Endometrial microvascular endothelial cells (primary cell): ENCODE measurements around the gene PRM3. TPM values are rescaled to one million over a fixed set of nuclear protein-coding genes. Genes with fewer than 3 reads are reported as not detected.

Source experiments
- in situ Hi-C: cut with HindIII; loops from 2 replicates; pipeline ENCODE4 v1.10.0; 2017; ENCODE audit warnings: low sequenced_read_pairs, low pct_unique_long_range_greater_than_20kb; ENCODE audit errors: inconsistent ontology term
- total RNA-seq: library from RNA; depleted of rRNA; stranded (reverse); fragments of >200 nt; gene quantifications from one replicate; pipeline ENCODE4 v1.2.3, GENCODE V29; 2015; ENCODE audit errors: inconsistent ontology term

PRM3 gene, protein sequence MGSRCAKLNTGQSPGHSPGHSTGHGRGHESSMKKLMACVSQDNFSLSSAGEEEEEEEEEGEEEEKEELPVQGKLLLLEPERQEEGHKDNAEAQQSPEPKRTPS
- total RNA-seq = not detected

DNA sequence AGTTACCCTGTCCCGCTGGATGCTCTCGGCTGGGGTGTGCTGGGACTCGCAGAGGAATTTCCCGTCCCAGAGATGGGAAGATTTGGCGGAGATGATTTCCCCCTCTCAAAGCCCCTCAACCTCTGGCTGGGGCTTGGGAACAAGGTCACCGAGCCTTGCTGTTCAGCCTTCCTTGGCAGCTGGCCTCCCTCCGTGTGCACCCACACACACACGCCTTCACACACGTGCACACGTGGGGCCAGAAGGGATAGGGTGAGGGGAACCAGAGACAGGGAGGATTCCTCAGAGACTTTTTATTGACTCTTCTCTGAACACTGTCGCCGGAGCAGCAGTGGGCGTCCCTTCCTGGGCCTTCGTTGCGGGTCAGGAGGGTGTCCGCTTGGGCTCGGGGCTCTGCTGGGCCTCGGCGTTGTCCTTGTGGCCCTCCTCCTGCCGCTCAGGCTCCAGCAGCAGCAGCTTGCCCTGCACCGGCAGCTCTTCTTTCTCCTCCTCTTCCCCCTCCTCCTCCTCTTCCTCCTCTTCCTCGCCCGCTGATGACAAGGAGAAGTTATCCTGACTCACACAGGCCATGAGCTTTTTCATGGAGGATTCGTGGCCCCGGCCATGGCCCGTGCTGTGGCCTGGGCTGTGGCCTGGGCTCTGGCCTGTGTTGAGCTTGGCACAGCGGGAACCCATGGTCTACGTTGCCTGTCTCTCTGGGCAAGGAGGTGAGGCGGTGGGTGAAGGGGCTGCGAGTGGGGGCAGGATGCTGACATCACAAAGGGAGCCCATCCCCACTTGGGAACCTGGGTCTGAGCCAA, at the start of gene PRM3:
Gene PRM3 (minus strand): TSS at position 709 of the 800 bp plus-strand sequence. CDS start 34 bp downstream, at position 675.
- in situ Hi-C loops = loop anchor here (25.0 kb wide), 1 partner anchor 89 kb away; no protein-coding TSS in a partner anchor

DNA sequence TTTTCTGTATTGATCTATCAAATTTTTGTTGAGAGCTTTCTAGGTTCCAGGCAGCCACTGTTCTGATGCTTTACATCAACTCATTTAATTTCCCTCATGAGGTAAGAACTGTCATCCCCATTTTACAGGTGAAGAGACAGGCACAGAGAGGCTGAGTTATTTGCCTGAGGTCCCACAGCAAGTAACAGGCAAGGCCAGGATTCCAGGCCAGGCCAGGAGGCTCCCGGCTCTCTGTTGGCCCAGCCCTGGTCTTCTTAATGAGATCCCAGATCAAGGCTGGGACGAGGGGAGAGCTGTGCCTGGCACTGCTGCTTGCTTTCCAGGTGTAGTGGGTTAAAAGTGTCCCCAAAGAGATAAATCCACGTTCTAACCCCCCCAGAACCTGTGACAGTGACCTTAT, 49.4 kb upstream of the PRM3 start:
- in situ Hi-C loops = no loop called here

DNA sequence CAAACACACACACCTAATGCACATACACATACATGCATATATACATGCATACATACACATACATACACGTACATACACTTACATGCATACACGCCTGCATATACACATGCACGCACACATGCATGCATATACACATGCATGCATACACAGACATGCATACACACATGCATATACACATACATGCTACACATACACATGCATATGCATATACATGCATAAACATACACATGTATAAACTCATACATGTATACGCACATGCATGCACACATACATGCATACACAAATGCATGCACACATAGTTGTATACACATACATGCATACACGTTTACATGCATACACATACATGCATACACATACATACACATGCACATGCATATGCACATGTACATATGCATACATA, 48.2 kb upstream of the PRM3 start:
- in situ Hi-C loops = no loop called here

DNA sequence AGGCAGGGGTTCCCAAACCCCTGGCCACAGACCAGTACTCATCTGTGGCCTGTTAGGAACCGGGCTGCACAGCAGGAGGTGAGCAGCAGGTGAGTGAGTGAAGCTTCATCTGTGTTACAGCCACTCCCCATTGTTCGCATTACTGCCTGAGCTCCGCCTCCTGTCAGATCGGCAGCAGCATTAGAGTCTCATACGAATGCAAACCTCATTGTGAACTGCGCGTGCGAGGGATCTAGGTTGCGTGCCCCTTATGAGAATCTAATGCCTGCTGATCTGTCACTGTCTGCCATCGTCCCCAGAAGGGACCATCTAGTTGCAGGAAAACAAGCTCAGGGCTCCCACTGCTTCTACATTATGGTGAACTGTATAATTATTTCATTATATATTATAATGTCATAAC, 46.7 kb upstream of the PRM3 start:
- in situ Hi-C loops = no loop called here

DNA sequence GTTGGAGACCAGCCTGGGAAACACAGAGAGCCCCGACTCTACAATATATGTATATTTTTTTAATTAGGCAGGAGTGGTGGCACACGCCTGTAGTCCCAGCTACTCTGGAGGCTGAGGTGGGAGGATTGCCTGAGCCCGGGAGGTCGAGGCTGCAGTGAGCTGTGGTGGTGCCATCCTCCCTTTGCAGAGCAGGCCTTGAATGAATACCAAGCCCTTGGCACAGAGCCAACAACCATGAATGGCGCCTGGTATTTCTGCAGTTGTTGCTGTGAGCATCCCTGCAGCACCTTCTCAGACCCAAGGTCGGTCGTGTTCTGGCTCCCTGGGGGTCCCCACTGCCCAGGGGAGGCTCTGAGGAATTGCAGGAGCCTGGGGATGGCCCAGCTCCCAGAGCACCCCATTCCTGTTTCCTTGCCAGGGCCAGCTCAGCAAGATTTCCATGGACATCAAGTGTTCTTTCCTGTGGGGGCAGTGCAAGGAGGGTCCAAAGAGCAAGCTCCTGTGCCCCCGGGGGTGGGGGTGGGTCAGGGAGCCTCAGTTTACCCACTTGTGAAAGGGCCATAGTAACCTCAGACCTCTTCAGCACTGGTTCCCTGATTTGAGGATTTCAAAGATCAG, 46.2 kb upstream of the PRM3 start:
- in situ Hi-C loops = no loop called here

DNA sequence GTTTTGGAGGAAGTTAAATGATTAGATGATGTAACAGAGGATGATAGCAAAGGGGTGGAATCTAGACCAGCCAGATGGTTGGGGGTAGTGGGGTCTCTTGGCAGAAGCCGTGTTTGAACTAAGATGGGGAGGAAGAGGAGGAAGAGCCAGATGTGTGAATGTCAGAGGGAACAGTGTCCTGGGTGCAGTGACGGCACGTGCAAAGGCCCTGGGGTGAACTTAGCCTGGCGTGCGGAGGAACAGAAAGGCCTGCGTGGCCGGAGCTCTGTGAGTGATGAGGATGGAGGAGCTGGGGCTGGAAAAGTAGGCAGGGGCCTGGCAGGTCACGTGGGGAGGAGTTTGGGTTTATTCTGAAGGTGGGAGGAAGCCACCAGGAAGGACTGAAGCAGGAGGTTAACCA, 45.4 kb upstream of the PRM3 start:
- in situ Hi-C loops = no loop called here

DNA sequence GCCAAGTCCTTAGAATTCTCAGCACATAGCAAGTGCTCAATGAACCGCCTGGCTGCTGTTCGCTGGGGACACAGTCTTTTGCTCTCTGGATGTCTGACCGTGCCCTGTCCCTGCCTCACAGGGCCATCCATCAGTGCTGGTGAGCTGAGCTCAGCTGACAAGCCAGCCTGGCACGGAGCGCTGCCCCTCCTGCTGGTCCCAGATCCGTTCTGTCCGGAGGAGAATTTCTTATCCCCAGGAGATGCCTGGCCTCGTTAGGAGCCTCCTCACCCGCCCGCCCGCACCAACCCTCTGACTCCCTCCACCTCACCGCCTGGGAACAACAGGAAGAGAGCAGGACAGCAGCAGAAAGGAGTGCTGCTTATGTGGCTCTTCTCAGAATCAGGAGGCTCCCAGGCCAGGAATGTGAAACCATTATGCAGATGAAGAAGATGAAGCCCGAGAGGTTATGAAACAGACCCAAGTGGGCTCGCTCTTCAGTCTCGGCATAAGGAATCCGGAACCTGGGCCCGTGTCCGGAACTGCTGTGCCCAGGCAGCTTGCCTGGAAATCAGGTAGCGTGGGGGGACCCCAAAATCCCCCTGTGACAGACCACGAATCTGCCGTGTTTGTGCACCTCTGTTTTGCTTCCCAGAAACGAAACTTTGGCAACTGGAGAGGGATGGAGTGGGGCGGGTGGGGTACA, 43.0 kb upstream of the PRM3 start:
- in situ Hi-C loops = no loop called here

DNA sequence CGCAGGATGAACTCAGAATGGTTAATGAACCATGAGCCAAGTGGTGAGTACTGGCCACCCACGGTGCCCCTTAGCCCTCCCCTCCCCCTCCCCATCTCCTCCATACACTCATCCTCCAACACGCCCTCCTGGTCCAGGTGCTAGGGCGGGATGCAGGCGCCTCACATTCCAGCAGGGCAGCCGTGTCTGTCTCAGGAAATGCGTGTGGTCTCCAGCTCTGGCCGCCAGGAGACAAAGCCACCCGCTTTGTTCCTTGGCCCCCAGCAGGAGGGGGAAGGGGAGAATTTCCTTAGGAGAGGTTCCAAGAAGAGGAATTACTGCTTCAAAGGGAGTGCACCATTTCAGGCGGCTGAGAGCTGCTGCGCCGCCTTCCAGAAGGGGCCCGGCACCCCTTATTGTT, 42.1 kb upstream of the PRM3 start:
- in situ Hi-C loops = no loop called here

DNA sequence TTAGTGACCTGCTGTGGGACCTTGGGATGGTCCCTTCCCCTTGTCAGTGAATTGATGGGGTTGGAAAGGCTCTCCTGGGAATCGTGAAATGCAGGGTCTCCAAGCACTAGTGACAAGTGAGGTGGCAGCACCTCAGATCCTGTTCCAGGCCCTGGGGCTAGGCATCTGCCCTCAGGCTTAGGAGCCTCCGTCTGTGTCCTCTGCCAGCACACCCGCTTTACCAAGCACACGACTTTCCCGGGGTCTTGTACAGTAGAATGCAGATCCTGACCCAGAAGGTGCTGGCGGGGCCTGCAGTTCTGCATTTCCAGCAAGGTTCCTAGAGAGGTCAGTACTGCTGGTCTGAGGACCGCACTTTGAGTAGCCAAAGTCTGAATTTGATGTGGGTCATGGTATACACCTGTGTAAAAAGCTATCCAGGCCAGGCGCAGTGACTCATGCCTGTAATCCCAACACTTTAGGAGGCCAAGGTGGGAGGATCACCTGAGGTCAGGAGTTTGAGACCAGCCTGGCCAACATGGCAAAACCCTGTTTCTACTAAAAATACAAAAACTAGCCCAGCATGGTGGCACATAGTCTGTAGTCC, 41.0 kb upstream of the PRM3 start:
- in situ Hi-C loops = no loop called here

DNA sequence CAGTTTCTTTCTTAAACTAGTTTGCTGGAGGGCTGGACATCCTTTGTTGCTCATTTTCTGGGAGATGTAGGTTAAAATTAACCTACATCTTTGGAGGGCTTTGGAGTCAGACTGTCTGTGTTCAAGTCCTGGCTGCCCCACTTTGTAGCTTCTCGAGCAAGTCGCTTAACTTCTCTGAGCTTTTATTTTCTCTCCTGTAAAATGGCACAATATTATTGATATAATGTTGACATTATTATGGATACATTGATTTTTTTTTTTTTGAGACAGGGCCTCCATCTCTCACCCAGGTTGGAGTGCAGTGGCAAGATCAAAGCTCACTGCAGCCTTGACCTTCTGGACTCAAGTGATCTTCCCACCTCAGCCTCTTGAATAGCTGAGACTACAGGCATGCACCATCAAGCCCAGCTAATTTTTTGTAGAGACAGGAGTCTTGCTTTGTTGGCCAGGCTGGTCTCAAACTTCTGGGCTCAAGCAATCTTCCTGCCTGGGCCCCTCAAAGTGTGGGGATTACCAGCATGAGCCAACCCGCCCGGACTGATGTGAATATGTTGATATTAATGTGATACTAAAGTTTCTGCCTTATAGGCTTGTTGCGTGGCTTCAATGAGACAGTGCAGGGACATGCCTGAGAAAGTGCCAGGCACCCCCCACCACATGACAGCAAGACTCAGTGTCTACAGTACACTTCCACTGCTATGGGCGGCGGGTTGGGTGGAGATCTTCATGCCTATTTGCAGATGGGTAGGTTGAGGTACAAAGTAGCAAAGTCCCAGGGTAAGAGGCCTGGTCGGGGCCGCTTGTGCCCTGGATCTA, 40.3 kb upstream of the PRM3 start:
- in situ Hi-C loops = no loop called here

DNA sequence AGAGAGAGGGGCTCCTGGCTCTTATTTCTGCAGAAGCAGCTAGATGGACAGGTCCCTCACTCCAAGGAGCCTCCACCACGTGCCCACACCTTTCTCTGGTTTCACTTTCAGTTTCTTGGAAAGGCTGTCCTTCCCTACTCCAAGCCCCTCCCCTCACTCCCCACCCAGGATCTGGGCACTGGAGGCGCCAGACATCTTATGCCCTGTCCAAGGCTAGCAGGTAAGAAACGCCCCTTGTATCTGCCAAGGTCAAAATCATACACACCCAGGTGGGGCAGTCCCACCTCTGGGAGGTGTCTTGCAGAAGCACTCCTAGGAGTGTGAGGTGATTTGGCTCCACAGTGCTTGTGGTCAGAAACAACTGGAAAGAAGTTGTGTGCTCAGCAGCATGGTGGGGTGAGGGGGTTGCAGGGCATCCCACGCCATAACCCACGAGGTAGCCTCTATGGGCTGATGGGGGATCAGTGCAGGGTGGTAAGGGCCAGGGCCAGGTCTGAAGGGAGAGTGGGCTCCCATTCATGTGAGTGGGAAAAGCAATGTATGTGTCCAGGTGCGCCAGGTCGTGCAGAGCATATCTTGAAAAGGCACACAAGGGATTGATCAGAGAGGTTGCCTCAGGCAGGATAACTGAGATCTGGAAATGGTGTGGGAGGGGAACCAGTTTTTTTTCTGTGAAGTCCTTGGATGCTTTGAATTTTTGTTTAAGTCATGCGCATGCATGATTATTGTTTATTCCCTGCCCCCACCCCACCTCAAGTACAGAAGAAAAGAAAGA, 39.5 kb upstream of the PRM3 start:
- in situ Hi-C loops = no loop called here

DNA sequence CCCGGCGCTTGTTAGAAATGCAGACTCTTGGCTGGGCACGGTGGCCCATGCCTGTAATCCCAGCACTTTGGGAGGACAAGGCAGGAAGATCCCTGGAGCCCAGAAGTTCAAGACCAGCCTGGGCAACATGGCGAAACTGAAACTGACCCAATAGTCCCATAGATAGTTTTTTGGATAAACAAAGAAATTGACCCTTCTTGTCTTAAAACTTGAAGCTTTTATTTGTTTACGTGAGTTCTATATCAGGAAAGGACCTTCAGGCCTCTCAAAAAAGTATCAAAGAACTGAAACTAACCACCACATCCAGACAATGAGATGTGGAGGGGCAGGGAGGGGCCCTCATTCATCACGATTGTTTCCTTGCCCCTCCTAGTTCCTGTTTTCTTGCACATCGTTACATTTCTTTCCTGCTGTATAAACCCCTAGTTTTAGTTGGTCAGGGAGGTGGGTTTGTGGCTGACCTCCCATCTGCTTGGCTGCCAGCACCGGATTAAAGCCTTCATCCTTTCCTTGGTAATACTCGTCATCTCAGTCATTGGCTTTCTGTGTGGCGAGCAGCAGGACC, 37.6 kb upstream of the PRM3 start:
- in situ Hi-C loops = no loop called here

DNA sequence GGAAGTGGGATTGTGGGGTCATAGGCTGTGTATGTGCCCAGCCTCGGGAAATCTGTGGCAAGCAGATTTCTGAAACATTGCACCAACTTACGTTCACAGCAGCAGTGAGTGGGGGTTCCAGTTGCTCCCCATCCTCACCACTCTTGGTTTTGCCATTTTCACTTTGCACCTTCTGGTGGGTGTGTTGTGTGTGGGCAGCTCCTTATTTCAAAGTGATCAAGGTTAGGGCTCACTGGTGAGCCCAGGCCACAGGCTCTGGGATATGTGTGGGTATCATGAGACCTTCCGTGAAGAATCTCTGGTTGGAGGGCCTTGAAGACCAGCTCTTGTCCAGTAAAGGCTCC, 37.2 kb upstream of the PRM3 start:
- in situ Hi-C loops = no loop called here

DNA sequence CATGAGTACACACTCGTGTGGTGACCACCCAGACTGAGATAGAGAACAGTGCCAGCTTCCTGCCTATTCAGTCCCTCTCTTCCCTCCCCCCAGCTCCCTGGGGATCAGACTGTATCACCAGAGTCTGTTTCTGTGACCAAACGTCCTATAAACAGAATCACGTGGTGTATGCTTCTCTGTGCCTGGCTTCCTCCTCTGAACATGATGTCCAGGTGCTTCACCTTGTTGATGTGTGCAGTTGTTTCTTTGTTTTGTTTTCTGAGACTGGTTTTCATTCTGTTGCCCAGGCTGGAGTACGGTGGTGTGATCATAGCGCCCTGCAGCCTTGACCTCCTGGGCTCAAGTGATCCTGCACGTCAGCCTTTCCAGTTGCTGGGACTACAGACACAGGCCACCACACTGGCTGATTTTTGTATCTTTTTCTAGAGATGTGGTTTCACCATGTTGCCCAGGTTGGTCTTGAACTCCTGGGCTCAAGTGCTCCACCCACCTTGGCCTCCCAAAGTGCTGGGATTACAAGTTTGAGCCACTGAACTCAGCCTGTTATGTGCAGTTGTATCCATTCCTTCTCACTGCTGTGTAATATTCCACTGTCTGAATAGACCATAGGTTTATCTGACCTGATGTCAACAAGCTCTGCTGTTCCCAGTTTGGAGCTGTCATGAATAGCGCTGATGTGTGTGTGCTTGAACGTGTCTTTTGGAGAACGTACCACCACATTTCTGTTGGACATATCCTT, 36.6 kb upstream of the PRM3 start:
- in situ Hi-C loops = no loop called here

DNA sequence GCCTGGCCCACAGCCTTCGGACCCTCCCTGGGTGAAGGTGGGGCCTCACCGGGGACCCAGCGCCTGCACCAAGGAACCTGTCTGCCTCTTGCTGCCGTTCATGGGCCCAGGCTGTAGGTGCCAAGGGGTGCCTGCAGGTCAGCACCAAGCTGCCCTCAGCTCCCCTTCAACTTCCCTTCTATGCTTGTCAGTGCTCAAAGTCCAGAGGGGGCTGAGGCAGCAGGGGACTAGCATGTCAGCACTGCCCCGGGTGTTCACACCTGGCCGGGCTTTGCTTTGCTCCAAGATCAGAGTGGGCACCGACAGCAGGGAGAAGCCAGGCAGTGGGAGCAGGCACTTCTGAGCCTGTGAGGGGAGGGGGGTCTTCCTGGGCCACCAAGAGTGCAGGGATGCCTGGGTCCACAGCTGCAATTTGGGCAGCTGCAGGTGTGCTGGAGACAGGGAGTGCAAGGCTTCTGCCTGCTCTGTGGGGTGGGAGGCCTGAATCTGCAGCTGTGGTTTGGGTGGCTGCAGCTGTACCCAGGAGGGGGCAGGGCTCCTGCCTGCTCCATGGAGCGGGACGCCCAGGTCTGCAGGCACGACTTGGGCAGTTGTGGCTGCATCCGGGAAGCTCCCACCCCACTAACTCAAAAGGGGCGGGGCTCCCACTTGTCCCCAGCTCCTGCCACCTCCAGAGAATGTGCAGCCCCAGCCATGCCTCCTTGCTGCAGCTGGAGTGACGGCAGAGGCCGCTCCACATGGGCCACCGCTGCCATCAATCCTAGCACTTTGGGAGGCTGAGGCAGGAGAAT, 35.3 kb upstream of the PRM3 start:
- in situ Hi-C loops = no loop called here
